ENCODE results near the gene ZNF573. TPM values are rescaled to one million over a fixed set of nuclear protein-coding genes. Genes with fewer than 3 reads are reported as not detected.
"Not testable (repeated sequence)": the region's sequence is repeated elsewhere in the genome, so short reads cannot be mapped to it uniquely, and the experiment has no call there.

ZNF573 gene
- polyA plus RNA-seq (2013, experiment 1 of 2; ENCODE audit: insufficient read length) = 2.9 TPM
- polyA plus RNA-seq (2013, experiment 2 of 2; ENCODE audit: insufficient read length) = 4.0 TPM

- DNase-seq = peak; percentile 88
Measured at GRCh38 chr19:37779127-37780005, at the start of gene ZNF573. TSS of gene ZNF573 (minus strand) at chr19:37779586. CDS start at chr19:37773729, 5,857 bp downstream.

DNA sequence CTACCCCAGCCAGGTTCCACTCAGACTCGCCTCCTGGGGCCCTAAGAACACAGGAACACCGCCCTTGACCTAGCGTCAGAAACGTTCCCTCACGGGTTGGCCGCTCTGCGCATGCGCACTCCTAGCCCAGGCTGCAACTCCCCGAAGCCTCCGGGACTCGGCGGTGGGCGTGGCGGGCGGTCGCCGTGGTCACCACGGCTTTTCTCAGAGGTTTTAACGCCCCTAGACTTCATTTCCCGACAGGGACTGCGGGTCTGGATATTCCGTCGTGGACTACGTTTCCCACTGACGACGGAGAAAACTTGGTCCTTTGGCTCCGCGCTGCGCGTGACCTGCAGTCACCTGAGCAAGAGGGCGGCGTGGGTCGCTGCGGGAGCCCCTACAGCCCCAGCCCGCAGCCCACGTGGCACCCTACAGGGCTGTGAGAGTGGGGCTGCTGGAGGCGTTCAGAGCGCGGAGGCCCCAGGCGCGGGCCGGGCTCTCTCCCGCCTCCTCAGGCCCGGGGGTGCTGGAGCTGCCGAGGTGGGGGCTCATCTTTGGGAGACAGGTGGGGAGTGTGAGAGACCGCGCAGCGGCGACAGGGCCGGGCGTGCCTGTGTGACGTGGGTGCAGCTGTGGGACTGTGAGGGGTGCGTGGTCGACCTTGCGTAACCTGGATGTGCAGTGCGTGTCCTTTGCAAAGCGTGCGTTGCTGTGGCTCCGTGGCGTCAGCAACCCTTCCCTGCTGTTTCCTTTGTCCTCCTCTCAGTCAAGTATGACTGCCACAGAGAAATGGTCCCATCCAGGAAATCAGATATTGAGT is 38.0 kb upstream of the ZNF573 start:
- DNase-seq = peak; percentile 48

GRCh38 chr19:37815611-37816010 is 36.2 kb upstream of the ZNF573 start:
- DNase-seq = not testable (repeated sequence)

GRCh38 chr19:37813340-37813739 is 34.0 kb upstream of the ZNF573 start:
- DNase-seq = no peak

- DNase-seq = no peak
Measured at GRCh38 chr19:37809366-37809765, 30.0 kb upstream of the ZNF573 start.

DNA sequence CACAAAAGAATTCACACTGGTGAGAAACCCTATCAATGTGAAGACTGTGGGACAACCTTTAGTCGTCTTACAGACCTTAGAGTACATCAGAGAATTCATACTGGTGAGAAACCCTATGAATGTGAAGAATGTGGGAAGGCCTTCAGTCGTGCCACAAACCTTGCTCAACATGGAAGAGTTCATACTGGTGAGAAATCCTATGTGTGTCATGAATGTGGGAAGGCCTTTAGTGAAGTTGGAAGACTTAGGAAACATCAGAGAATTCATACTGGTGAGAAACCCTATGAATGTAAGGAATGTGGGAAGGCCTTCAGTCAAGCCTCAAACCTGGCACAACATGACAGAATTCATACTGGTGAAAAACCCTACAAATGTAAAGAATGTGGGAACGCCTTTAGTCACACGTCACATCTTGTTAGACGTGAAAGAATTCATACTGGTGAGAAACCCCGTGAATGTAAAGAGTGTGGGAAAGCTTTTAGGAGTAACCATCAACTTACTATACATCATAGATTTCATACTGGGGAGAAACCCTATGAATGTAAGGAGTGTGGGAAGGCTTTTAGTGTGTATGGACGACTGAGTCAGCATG is 24.0 kb upstream of the ZNF573 start:
- no peak for DNase-seq

DNA sequence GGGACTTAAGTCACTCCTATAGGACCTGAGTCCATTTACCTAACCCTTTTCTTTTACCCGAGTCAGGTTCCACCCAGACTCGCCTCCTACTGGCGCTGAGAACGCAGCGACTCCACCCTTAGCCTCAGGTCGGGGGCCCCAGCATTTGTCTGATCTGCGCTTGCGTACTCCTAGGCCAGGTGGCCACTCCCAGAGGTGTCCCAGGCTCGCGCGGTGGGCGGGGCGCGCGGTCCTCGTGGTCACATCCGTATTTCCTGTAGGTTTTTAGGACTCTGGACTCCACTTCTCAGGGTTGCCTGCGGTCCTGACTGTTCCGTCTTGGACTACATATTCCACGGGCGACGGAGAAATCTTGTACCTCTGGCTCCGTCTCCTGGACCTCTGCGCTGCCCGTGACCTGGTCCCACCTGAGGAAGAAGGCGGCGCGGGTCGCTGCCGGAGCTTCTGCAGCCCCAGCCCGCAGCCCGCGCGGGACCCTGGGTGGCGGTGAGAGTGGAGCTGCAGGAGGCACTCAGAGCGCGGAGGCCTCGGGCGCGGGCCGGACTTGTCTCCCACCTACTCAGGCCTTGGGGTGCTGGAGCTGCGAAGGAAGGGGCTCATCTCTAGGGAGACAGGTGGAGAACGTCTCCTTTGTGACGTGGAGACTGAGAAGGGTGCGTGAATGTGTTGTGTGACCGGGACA is 11.0 kb upstream of the ZNF573 start:
- DNase-seq = no peak

GRCh38 chr19:37778613-37779126 is 716 bp downstream of the ZNF573 start:
- no peak for DNase-seq

DNA sequence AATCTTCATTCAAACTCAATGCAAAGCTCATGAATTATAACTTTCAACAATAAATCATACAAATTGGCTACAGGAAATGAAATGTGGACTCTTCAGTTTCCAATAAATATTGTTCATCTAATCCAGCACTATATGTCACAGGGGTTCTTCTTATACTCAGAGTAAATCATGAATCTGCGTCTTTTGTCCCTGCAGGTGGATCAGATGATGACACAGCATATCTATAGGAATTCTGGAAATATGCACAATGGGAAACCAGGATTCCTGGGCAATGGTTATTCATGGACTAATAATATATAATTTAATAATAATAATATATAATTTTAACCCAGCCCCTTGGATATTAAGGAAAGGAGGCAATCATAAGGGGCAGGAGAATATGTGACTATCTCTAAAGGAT is 8.4 kb downstream of the ZNF573 start:
- DNase-seq = no peak

DNA sequence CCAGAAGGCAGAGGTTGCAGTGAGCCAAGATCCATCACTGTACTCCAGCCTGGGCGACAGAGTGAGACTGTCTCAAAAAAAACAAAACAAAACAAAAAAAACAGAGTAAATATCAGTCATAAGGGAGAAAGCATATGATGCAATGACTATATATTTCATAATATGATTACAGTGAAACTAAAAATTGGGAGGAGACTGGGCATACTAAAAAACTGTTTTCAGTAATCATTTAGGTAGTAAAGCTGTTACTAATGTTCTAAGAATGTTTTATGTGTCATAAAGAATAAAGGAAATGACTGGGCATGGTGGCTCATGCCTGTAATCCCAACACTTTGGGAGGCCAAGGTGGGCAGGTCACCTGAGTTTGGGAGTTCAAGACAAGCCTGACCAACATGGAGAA is 15.9 kb downstream of the ZNF573 start:
- DNase-seq = no peak

GRCh38 chr19:37757683-37758082 is 21.7 kb downstream of the ZNF573 start:
- not testable (repeated sequence) for DNase-seq

GRCh38 chr19:37738371-37738770 is 41.0 kb downstream of the ZNF573 start:
- no peak for DNase-seq

GRCh38 chr19:37725181-37725580 is 54.2 kb downstream of the ZNF573 start:
- DNase-seq = no peak

GRCh38 chr19:37719927-37720265 is 59.5 kb downstream of the ZNF573 start:
- DNase-seq = no peak

- peak; percentile 89 for DNase-seq
Measured at GRCh38 chr19:37719111-37719926, 60.1 kb downstream of the ZNF573 start, which contains the start of gene ZNF607. TSS of gene ZNF607 (minus strand) at chr19:37719761. CDS start at chr19:37711618, 8,143 bp downstream.

GRCh38 chr19:37718304-37718703 is 61.1 kb downstream of the ZNF573 start:
- DNase-seq = no peak

DNA sequence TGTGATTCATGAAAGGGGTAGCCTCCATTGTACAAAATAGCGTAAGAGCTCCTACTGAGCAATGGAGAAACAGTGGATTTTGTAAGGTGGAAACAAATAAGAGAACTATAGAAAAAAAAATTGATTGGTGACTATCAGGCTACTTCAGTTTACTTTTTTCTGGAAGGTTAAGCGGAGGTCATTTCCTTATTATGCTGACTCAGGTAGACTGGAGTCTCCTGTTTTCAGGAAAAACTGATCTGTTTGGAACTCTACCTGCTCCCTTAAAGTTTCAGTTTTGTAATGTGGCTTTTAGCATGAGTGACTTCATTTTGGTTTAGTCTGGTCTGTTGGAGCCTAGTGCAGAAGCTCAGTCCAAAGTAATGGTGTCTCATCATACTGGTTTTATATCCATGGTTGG is 63.2 kb downstream of the ZNF573 start:
- no peak for DNase-seq

GRCh38 chr19:37706052-37706605 is 73.3 kb downstream of the ZNF573 start:
- DNase-seq = no peak

GRCh38 chr19:37699057-37699456 is 80.3 kb downstream of the ZNF573 start:
- peak; percentile 8 for DNase-seq

DNA sequence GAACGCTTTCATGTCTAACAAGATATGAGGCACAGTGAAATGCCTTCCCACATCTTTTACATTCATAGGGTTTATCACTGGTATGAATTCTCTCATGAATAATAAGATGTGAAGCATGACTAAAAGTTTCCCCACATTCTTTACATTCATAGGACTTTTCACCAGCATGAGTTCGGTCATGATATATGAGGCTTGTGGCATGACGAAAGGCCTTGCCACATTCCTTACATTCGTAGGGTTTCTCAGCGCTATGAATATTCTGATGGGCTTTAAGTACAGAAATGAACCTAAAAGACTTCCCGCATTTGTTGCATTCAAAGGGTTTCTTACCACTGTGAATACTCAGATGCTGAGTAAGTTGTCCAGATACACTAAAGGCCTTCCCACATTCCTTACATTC is 81.2 kb downstream of the ZNF573 start:
- peak; percentile 32 for DNase-seq
